Embryonic facial prominence (tissue), 1 donor: Measurements from ENCODE around the gene TMEM165.

Experiments
- DNase-seq: peaks from one replicate; pipeline ENCODE4 v3.0.0-alpha.2; 2016; ENCODE audit errors: extremely low spot score

Gene TMEM165

GRCh38 chr4:55367084-55367722, 28.6 kb upstream of the TMEM165 start:
- DNase-seq, result no peak

DNA sequence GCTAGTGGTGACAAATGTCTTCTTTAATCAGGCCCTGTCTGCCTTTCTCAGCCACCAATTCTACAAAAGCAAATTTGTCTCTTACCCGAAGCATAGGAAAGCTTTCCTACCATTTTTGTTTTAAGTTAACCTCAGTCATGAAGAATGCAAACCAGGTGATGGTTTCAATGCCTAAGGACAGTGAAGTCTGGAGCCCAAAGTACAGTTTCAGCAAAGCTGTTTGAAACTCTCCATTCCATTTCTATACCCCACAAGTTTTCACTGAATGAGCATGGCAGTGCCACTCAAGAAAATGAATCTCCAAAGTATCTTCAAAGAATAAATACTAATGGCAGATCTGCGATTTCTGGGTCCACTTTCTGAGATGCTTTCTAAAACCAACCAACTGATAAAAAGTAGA, 25.8 kb upstream of the TMEM165 start:
- no peak for DNase-seq

DNA sequence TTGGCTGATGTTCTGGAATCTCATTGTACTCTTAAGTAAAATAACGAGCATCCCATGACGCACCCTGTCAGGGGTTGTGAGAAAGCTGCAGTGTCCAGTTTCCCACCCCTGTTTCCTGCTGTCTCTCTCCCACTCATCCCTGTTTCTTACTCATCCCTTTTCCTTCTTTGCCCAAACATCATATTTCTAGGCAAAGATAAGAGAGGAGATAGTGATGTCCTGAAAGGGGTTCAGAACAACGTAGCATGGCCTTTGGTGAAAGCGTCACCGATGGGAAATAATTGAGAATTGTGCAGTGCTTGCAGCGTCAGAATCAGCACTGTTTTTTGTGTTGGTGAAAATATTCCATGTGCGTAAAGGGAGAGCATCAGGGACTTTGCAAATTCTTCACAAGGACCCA, 23.5 kb upstream of the TMEM165 start:
- DNase-seq, result no peak

- DNase-seq, result no peak
These were observed 22.3 kb upstream of the TMEM165 start for GRCh38 chr4:55373461-55373860.

DNA sequence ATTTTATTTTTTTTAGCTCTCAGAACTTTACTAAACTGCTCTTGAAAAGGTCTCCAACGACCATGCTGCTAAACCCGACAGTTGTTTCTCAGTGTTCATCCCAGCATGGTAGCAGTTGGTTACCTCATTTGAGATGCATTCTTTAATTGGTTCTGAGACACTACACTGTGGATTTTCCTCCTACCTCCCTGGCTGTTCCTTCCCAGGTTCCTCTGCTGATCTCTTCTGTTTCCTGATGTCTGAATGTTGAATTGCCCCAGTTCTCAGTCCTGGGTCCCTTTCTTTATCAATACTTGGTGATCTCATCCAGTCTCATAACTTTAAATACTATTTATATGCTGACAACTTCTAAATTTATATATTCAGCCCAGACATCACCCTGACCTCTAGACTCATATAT, 19.1 kb upstream of the TMEM165 start:
- no peak for DNase-seq

- no peak for DNase-seq
These were observed 16.9 kb upstream of the TMEM165 start for GRCh38 chr4:55378617-55379467.

DNA sequence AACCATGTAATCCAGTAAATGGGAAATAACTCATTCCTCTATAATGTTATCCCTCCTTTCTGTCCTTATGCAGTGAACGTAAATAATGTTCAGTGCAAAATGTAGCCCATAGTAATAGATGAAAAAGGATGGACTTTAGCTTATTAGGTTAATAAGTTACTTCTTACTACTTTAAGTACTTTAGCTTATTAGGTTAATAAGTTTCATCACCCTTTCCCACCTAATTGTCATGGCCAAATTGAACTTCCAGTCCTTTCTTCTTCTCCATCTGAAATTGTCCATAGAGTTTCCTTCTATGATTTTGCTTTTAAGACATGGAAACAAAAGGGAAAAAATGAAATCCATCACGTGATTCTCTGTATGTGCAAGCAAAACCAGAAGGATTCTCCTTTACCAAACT, 15.2 kb upstream of the TMEM165 start:
- DNase-seq, result no peak

- no peak for DNase-seq
These were observed 14.3 kb upstream of the TMEM165 start for GRCh38 chr4:55381502-55381901.

- no peak for DNase-seq
These were observed 13.2 kb upstream of the TMEM165 start for GRCh38 chr4:55382488-55383003.

DNA sequence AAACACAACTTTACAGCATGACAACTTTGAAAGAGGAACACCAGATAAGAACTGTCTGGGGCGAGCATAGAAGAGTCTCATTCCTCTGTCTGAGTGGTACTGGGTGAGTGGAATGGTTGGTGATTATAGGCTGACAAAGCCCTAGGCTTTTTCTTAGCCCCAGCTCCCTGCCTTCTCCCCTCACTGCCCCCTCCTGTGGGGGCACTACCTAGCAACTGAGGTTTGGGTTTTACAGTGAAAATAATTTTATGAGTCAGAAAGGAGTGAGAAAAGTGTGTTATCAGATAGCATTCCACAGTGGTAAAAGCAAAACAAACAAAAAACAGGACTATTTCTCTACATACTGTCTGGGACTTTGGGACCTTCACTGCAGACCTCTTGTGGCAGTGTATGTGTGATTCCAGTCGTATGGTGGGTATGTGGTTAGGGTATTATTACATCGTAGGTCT, 10.5 kb upstream of the TMEM165 start:
- DNase-seq, result no peak

GRCh38 chr4:55386073-55386472, 9.7 kb upstream of the TMEM165 start:
- DNase-seq, result no peak

- DNase-seq, result no peak
These were observed 8.9 kb upstream of the TMEM165 start for GRCh38 chr4:55386840-55387239.

DNA sequence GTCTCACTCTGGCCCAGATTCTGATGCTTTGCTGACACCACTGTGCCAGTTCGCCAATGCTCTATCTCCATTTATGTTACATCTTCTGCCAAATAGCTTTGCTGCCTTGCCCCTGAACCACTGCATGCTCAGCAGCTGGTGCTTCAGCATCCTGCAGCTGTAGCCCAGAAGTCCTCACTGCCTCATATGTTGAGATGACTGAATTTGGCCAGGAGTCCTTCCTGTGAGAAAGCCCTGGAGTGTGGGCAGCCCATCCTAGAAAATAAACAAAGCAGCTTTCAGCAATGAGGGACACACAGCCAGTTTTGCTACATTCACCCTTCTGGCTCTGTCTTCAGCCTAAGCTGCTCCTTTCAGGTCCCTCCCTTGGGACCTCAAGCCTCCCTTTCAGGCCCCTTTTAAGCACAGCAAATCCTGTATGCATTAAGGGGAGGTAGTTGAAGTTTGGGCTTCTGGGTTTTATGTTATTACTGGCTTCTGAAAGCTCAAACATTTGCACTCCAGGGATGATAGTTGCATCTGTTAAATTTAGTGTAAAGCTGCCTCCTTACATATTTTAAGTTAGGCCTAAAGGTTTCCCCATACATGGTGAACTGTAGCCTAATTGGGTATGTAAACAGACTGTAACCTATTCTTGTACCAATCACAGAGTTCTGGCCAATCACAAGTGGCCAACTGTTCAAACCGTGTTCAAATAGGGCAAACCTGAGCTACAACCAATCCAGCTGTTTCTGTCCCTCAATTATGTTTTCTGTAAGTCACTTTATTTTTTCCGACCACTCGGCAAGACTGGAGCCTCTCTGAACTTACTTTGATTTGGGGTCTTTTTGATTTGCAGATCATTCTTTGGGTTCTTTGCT, 2.1 kb upstream of the TMEM165 start:
- no peak for DNase-seq

DNA sequence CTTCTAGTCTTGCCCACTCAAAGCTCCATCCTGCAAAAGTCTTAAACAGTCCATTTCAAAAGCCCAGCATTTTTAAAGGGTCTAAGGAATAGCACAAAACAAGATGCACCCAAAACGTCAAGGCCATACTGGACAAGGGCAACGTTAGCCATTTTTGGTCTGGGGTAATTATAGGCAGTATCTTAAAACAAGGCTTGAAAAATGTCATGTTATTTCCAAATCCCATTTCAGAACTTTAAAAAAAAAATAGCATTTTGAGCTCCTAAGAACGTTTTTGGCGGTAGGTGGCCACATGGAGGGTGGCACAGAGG, 584 bp upstream of the TMEM165 start:
- no peak for DNase-seq

DNA sequence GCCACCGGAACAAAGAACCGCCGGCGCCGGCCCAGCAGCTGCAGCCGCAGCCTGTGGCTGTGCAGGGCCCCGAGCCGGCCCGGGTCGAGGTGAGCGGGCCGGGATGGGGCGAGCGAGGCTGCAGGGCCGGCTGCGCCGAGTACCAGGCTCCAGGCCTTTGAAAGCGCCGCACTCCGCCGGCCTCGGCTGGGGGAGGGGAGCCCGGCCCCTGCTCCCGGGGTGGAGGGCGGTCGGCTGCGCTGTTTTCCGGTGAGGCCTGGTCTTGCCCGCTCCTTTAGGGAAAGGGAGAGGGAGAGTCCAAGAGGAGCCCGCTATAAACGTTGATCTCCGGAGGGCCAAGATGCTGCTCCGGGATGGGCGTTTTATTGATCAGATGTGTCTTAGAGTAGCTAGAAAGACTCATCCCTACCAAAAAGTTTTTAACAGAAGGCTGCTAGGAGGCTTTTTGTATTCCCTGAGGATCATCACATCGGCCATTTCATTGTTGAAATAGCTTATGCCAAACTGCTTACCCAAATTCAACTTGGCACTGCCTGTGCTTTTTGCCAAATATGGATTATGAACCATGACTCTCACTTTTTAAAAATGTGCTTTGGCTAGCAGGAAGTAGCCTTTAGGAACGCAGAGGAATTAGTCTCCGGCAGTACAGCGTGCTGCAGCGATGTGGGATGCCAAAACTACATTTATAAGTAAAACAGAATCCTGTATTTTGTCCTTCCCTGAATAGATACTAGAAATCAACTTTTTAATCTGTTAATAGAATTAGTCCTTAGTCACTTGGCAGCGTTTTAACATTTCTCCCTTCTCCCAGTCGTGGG, 760 bp downstream of the TMEM165 start:
- DNase-seq, result no peak

- DNase-seq, result no peak
These were observed 1.3 kb downstream of the TMEM165 start for GRCh38 chr4:55397126-55397436.

DNA sequence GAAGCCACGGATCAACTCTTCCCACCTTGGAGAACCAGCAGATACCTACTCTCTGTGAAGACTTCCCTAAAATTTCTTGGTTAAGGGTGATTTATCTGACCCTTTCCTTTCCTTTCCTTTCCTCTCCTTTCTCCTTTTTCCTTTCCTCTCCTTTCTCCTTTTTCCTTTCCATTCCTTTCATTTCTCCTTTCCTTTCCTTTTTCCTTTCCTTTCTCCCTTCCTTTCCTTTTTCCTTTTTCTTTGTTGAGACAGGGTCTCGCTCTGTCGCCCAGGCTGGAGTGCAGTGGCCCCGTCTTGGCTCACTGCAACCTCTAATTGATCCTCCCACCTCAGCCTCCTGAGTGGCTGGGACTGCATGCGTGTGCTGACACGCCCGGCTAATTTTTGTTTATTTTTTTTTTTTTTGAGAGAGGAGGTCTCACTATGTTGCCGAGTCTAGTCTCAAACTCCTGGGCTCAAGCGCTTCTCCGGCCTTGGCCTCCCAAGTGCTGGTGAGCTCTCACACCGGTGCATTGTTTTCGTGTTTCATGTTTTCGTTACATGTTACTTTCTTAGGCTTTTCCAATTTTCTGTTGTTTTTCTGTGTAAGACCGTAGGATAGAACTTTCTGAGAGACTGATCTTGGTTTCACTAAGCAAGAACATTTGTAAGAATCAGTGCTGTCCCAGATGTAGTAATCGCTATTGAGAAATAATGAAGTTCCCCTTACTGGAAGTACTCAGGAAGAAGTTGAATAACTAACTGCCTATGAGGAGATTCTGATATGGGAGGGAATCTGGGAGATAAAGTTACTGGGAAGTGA, 2.0 kb downstream of the TMEM165 start:
- no peak for DNase-seq

GRCh38 chr4:55398461-55398860, 2.7 kb downstream of the TMEM165 start:
- DNase-seq, result no peak

GRCh38 chr4:55398966-55399365, 3.2 kb downstream of the TMEM165 start:
- DNase-seq, result no peak

- no peak for DNase-seq
These were observed 3.8 kb downstream of the TMEM165 start for GRCh38 chr4:55399581-55399980.

- no peak for DNase-seq
These were observed 9.3 kb downstream of the TMEM165 start for GRCh38 chr4:55405073-55405472.
